GM12878 (cell line): ENCODE measurements around the gene SLFN5. TPM values are rescaled to one million over a fixed set of nuclear protein-coding genes. Genes with fewer than 3 reads are reported as not detected.

ENCODE experiments used
- ATAC-seq: fragments of 200-7000 bp; cut with Tn5 transposase; 3 replicates; pipeline ENCODE4 v1.9.1; 2020; ENCODE audit warnings: mild to moderate bottlenecking, moderate library complexity
- BruUV-seq: library from RNA; stranded (reverse); fragments of 400-500 nt; replicated peaks from 2 replicates; lab custom pipeline; 2021; lab: Mats Ljungman, UMichigan
- CTCF ChIA-PET: fragments of 300-600 bp; sonication (Branson Sonifier 250); formaldehyde crosslinking; extraction: SDS; loops from one replicate; lab custom pipeline; 2021; ENCODE audit warnings: inconsistent platforms; lab: Yijun Ruan, JAX
- POLR2A ChIA-PET: fragments of 350-600 bp; formaldehyde crosslinking; extraction: SDS; loops from one replicate; lab custom pipeline; 2021; ENCODE audit warnings: inconsistent platforms; lab: Charles Lee
- RAD21 ChIA-PET: fragments of 300-600 bp; sonication (Branson Sonifier 250); formaldehyde crosslinking; loops from one replicate; lab custom pipeline; 2023; ENCODE audit warnings: antibody characterized with exemption; ENCODE audit not compliant: unreplicated experiment; lab: Charles Lee
- SMC1A ChIA-PET: fragments of 300-600 bp; sonication (Branson Sonifier 250); formaldehyde crosslinking; loops from one replicate; lab custom pipeline; 2023; ENCODE audit not compliant: unreplicated experiment, uncharacterized antibody; lab: Charles Lee
- DNase-seq: peaks from one replicate; pipeline ENCODE4 v3.0.0-alpha.2; 2011; ENCODE audit warnings: low read depth, low spot score
- FAIRE-seq: peaks from 3 replicates; lab custom pipeline; 2011; peaks lifted over from hg19 to GRCh38; lab: Jason Lieb, UNC
- H2AFZ ChIP-seq: 2 replicates; pipeline ENCODE4 v1.6.0; 2011; ENCODE audit warnings: low read depth, low read length, control low read depth; ENCODE audit not compliant: control insufficient read depth
- H3K27ac ChIP-seq: 2 replicates; pipeline ENCODE4 v1.5.1; 2011; ENCODE audit warnings: control low read depth; ENCODE audit not compliant: control insufficient read depth, insufficient read depth
- H3K27me3 ChIP-seq, 2 experiments: replicated peaks in 1 of 2; 2 replicates each; pipeline versions ENCODE4 v1.6.0 to v1.6.1; 2011; ENCODE audit warnings: low read length in 1 of 2; ENCODE audit not compliant: control insufficient read depth in 2 of 2, insufficient read depth in 2 of 2
- H3K36me3 ChIP-seq, 2 experiments: 2 replicates each; pipeline ENCODE4 v1.5.1; 2011; ENCODE audit warnings: low read length in 1 of 2; ENCODE audit not compliant: control insufficient read depth in 2 of 2, insufficient read depth in 2 of 2
- H3K4me1 ChIP-seq: 2 replicates; pipeline ENCODE4 v1.6.1; 2011; ENCODE audit warnings: mild to moderate bottlenecking, low read length, moderate library complexity, mixed read lengths; ENCODE audit not compliant: control insufficient read depth, insufficient read depth
- H3K4me2 ChIP-seq: 2 replicates; pipeline ENCODE4 v1.6.0; 2011; ENCODE audit warnings: control low read depth; ENCODE audit not compliant: control insufficient read depth, insufficient read depth
- H3K4me3 ChIP-seq: fragments of 200-600 bp; sonication (generic); 2 replicates; pipeline ENCODE4 v1.5.1; 2016
- H3K79me2 ChIP-seq: 2 replicates; pipeline ENCODE4 v1.6.0; 2011; ENCODE audit warnings: low read length; ENCODE audit not compliant: control insufficient read depth, insufficient read depth
- H3K9ac ChIP-seq: 2 replicates; pipeline ENCODE4 v1.8.0; 2011; ENCODE audit warnings: low read length, control low read depth, mixed read lengths; ENCODE audit not compliant: control insufficient read depth, insufficient read depth
- H3K9me3 ChIP-seq: replicated peaks from 3 replicates; pipeline ENCODE4 v1.5.1; 2011; ENCODE audit warnings: mild to moderate bottlenecking, low read length; ENCODE audit not compliant: control insufficient read depth, insufficient read depth
- H4K20me1 ChIP-seq: 2 replicates; pipeline ENCODE4 v1.6.0; 2011; ENCODE audit not compliant: control insufficient read depth, insufficient read depth
- EGR1 ChIP-seq, 2 experiments: IDR thresholded peaks; 1 replicate in 1 of 2; 2 replicates in 1 of 2; pipeline ENCODE4 v1.6.1; 2011 to 2012; ENCODE audit warnings: low read depth in 2 of 2, low read length in 2 of 2, borderline replicate concordance in 1 of 2, mild to moderate bottlenecking in 1 of 2, moderate library complexity in 1 of 2
- MEF2A ChIP-seq: IDR thresholded peaks from 2 replicates; pipeline ENCODE4 v1.6.1; 2011; ENCODE audit warnings: low read depth, mild to moderate bottlenecking, low read length, moderate library complexity; ENCODE audit not compliant: insufficient read depth
- MEF2B ChIP-seq: fragments of 450-650 bp; IDR thresholded peaks from 2 replicates; pipeline ENCODE4 v1.6.1; 2018; ENCODE audit warnings: mild to moderate bottlenecking, moderate library complexity; ENCODE audit not compliant: partially characterized antibody, poor library complexity, severe bottlenecking
- MYB ChIP-seq: fragments of 150-350 bp; IDR thresholded peaks from 2 replicates; pipeline ENCODE4 v1.6.1; 2014; ENCODE audit warnings: mild to moderate bottlenecking, low read depth, low read length, borderline replicate concordance
- SUZ12 ChIP-seq: fragments of 200-600 bp; sonication (generic); IDR thresholded peaks from one replicate; pipeline ENCODE4 v1.6.1; 2018; ENCODE audit warnings: antibody characterized with exemption, mild to moderate bottlenecking; ENCODE audit not compliant: unreplicated experiment
- WGBS: methylation state at CpG from one replicate; pipeline ENCODE4 v1.1.6; 2016; ENCODE audit warnings: low lambda C conversion rate; ENCODE audit not compliant: insufficient replicate concordance, insufficient coverage; ENCODE audit errors: missing lambda C conversion rate; 5-methylcytosine and 5-hydroxymethylcytosine counted together
- in situ Hi-C: fragments of 300-500 bp; cut with MboI; formaldehyde crosslinking; loops from 9 replicates; pipeline ENCODE4 v1.14.3; 2018; ENCODE audit warnings: mixed read lengths
- intact Hi-C: fragments of 100-400 bp; cut with micrococcal nuclease; formaldehyde crosslinking; loops from one replicate; pipeline ENCODE4 v1.14.2; 2022; ENCODE audit not compliant: unreplicated experiment
- polyA plus RNA-seq, 11 experiments: library from polyadenylated mRNA; depleted of rRNA in 4 of 11; unstranded in 6 of 11; stranded (reverse) in 5 of 11; fragments of >200 nt; fragmentation: Nextera tagmentation in 4 of 11; fragmentation: Illumina TruSeq in 1 of 11; extraction: Ambion mirVana in 4 of 11; extraction: Trizol in 1 of 11; gene quantifications; 1 replicate in 1 of 11; 2 replicates in 10 of 11; pipeline versions ENCODE4 v1.2.1 to v1.2.3, GENCODE V29; 2011 to 2016; ENCODE audit warnings: inconsistent platforms in 2 of 11, missing spikeins in 2 of 11, low read depth in 1 of 11
- total RNA-seq, 4 experiments: library from RNA; depleted of rRNA in 3 of 4; stranded (reverse); fragments of >200 nt in 3 of 4; fragmentation: Illumina TruSeq in 1 of 4; extraction: Trizol in 1 of 4; gene quantifications; 2 replicates each; pipeline versions ENCODE4 v1.2.1 to v1.2.3, GENCODE V29; 2013 to 2021
- TF ChIP-seq, protein P1 (sequence below): IDR thresholded peaks from 2 replicates; pipeline ENCODE4 v1.6.1; 2011; ENCODE audit warnings: low read depth, mild to moderate bottlenecking, low read length, moderate library complexity, borderline replicate concordance; ENCODE audit errors: extremely low read depth

Gene SLFN5
- total and polyA plus RNA-seq, 10 of the 15 experiments (the other 5 are each of a cell fraction or from before 2014, with no cell fraction given): 0.19 to 2.1 (median 1.3) TPM

DNA sequence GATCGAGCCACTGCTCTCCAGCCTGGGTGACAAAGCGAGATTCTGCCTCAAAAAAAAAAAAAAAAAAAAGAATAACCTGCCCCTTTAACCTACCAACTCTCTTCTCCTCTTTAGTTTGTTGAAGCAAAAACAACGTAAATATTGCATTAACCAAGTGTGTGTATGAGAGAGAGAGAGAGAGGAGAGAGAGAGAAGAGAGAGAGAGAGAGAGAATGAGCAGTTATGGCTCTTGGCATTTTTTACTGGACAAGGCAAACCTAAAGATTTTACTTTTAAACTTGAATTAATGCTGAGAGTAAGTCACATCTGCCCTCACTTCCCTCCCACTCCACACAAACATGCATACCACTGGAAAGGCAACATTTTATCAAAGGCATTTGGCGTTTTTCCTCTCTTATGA lies 3.0 kb upstream of the SLFN5 start:
- H3K4me2 ChIP-seq: no peak overlapping the region
- RAD21 ChIA-PET: no interaction called here
- POLR2A ChIA-PET: interaction anchor here (0.7 kb wide), 2 partner anchors 12 to 145 kb away, joined by 4 to 8 read pairs; no protein-coding TSS in a partner anchor
- WGBS: 64% methylated on average over 3 of the region's 4 CpGs
- TF ChIP-seq EGR1 (IDR thresholded peaks at IDR 0.05; ENCODE audit: borderline replicate concordance in 1 of 2, low read depth in 2 of 2, low read length in 2 of 2) (no peak), MEF2A (no peak), SUZ12 (no peak), MYB (no peak), MEF2B (no peak)
- TF ChIP-seq, protein P1, sequence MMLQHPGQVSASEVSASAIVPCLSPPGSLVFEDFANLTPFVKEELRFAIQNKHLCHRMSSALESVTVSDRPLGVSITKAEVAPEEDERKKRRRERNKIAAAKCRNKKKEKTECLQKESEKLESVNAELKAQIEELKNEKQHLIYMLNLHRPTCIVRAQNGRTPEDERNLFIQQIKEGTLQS: no peak
- CTCF ChIA-PET: interaction anchor here (0.6 to 0.7 kb wide), 2 partner anchors 25 to 508 kb away, joined by 3 read pairs; no protein-coding TSS in a partner anchor
- no peak overlapping the region for H2AFZ ChIP-seq
- no peaks in the 10 kb centered on the region for H3K79me2 ChIP-seq
- H3K9ac ChIP-seq: no peak overlapping the region
- no peaks in the 10 kb centered on the region for H3K36me3 ChIP-seq
- no peak overlapping the region for H3K4me3 ChIP-seq
- H3K27ac ChIP-seq: no peak overlapping the region
- in situ Hi-C loops (no loop called here), intact Hi-C loops (loop anchor here (5.0 kb wide), 1 partner anchor 207 kb away; the partner anchor contains the start of gene SLFN13)
- no TSS peak for BruUV-seq
- H3K4me1 ChIP-seq: peaks cover 13% of the 10 kb centered on the region; the same call in 1 of the 2 replicates
- no peaks in the 10 kb centered on the region for H3K27me3 ChIP-seq
- no peaks in the 10 kb centered on the region for H3K9me3 ChIP-seq
- no peak for ATAC-seq
- SMC1A ChIA-PET: interaction anchor here (1.4 kb wide), 1 partner anchor 119 kb away, joined by 4 read pairs; no protein-coding TSS in a partner anchor
- no peak for DNase-seq
- no peak for FAIRE-seq
- H4K20me1 ChIP-seq: no peaks in the 10 kb centered on the region
